ENCODE data around the gene CHRNA1. TPM values are rescaled to one million over a fixed set of nuclear protein-coding genes. Genes with fewer than 3 reads are reported as not detected.

Gene CHRNA1
- total RNA-seq, 2 donors from 2014 or later: 1.1 to 2.7 TPM

- Histone ChIP-seq H3K36me3 (no peaks in the 10 kb centered on the region), H3K27me3 (no peaks in the 10 kb centered on the region), H3K9me3 (no peaks in the 10 kb centered on the region), H3K4me1 (no peaks in the 10 kb centered on the region), H3K27ac (no peak overlapping the region), H3K4me3 (no peak overlapping the region), H3K9ac (ENCODE audit: low read depth in 2 of 2, low read length in 2 of 2) (no peak overlapping the region)
- no peak for TF ChIP-seq CTCF (IDR thresholded peaks at IDR 0.05)
- no peak for DNase-seq
- intact Hi-C loops (cut with DNase I): no loop called here
Observed at GRCh38 chr2:174800436-174801205, 36.3 kb upstream of the CHRNA1 start.

- H3K9me3 ChIP-seq: no peaks in the 10 kb centered on the region
- no peak overlapping the region for H3K27ac ChIP-seq
- H3K36me3 ChIP-seq: no peaks in the 10 kb centered on the region
- no peaks in the 10 kb centered on the region for H3K4me1 ChIP-seq
- TF ChIP-seq CTCF (IDR thresholded peaks at IDR 0.05): no peak
- no peak for DNase-seq
- H3K9ac ChIP-seq (ENCODE audit: low read depth in 2 of 2, low read length in 2 of 2): no peak overlapping the region
- H3K4me3 ChIP-seq: no peak overlapping the region
- intact Hi-C loops (cut with DNase I): no loop called here
- H3K27me3 ChIP-seq: no peaks in the 10 kb centered on the region
Observed at GRCh38 chr2:174798801-174799200, 34.5 kb upstream of the CHRNA1 start.

GRCh38 chr2:174797781-174798276 lies 33.6 kb upstream of the CHRNA1 start:
- no peaks in the 10 kb centered on the region for H3K27me3 ChIP-seq
- H3K9me3 ChIP-seq: no peaks in the 10 kb centered on the region
- DNase-seq: no peak
- no peak overlapping the region for H3K9ac ChIP-seq (ENCODE audit: low read depth in 2 of 2, low read length in 2 of 2)
- no peak overlapping the region for H3K27ac ChIP-seq
- no peak overlapping the region for H3K4me3 ChIP-seq
- H3K4me1 ChIP-seq: no peaks in the 10 kb centered on the region
- TF ChIP-seq CTCF (IDR thresholded peaks at IDR 0.05): no peak
- intact Hi-C loops (cut with DNase I): no loop called here
- no peaks in the 10 kb centered on the region for H3K36me3 ChIP-seq

- DNase-seq: no peak
- H3K4me1 ChIP-seq: no peaks in the 10 kb centered on the region
- no peaks in the 10 kb centered on the region for H3K9me3 ChIP-seq
- no peak for TF ChIP-seq CTCF (IDR thresholded peaks at IDR 0.05)
- H3K9ac ChIP-seq (ENCODE audit: low read depth in 2 of 2, low read length in 2 of 2): no peak overlapping the region
- intact Hi-C loops (cut with DNase I): no loop called here
- no peaks in the 10 kb centered on the region for H3K27me3 ChIP-seq
- H3K4me3 ChIP-seq: no peak overlapping the region
- no peak overlapping the region for H3K27ac ChIP-seq
- no peaks in the 10 kb centered on the region for H3K36me3 ChIP-seq
Observed at GRCh38 chr2:174796319-174796771, 32.1 kb upstream of the CHRNA1 start.

- H3K36me3 ChIP-seq: no peaks in the 10 kb centered on the region
- H3K4me3 ChIP-seq: no peak overlapping the region
- no peaks in the 10 kb centered on the region for H3K9me3 ChIP-seq
- no peak overlapping the region for H3K9ac ChIP-seq (ENCODE audit: low read depth in 2 of 2, low read length in 2 of 2)
- no peak for TF ChIP-seq CTCF (IDR thresholded peaks at IDR 0.05)
- H3K27me3 ChIP-seq: no peaks in the 10 kb centered on the region
- no peak for DNase-seq
- intact Hi-C loops (cut with DNase I): no loop called here
- no peak overlapping the region for H3K27ac ChIP-seq
- no peaks in the 10 kb centered on the region for H3K4me1 ChIP-seq
Observed at GRCh38 chr2:174794851-174795374, 30.6 kb upstream of the CHRNA1 start.
